Gastroesophageal sphincter (tissue), 4 donors: Measurements from ENCODE around the gene CHCHD1. TPM values are rescaled to one million over a fixed set of nuclear protein-coding genes. Genes with fewer than 3 reads are reported as not detected.

ENCODE experiments used
- ATAC-seq: fragments of 150-250 bp; one replicate; pipeline ENCODE4 v1.9.1; 2016; ENCODE audit warnings: mild to moderate bottlenecking, moderate library complexity
- H3K27ac ChIP-seq, 4 donors: fragments of 200-600 bp; sonication (generic) in 3 of 4; 1 replicate in 3 of 4; 2 replicates in 1 of 4; pipeline ENCODE4 v1.5.1; 2016 to 2019
- H3K27me3 ChIP-seq: fragments of 200-600 bp; sonication (generic); one replicate; pipeline ENCODE4 v1.5.1; 2019
- H3K36me3 ChIP-seq, 2 donors: fragments of 200-600 bp; sonication (generic); one replicate each; pipeline ENCODE4 v1.5.1; 2019; ENCODE audit warnings: control low read depth in 1 of 2
- H3K4me1 ChIP-seq, 3 donors: fragments of 200-600 bp; sonication (generic); 1 replicate in 2 of 3; 2 replicates in 1 of 3; pipeline ENCODE4 v1.5.1; 2016 to 2019; ENCODE audit warnings: control low read depth in 2 of 3
- H3K4me3 ChIP-seq, 2 donors: fragments of 200-600 bp; sonication (generic); one replicate each; pipeline ENCODE4 v1.5.1; 2019; ENCODE audit warnings: mild to moderate bottlenecking in 1 of 2, moderate library complexity in 1 of 2
- H3K9me3 ChIP-seq, 3 donors: fragments of 200-600 bp; sonication (generic); one replicate each; pipeline ENCODE4 v1.5.1; 2017 to 2019; ENCODE audit warnings: control low read depth in 2 of 3
- CTCF ChIP-seq, 4 experiments: fragments of 200-600 bp in 2 of 4; fragments of 450-650 bp in 2 of 4; sonication (generic) in 1 of 4; IDR thresholded peaks; one replicate each; pipeline ENCODE4 v1.5.1; 2017 to 2019; ENCODE audit warnings: antibody characterized with exemption in 4 of 4, mild to moderate bottlenecking in 2 of 4, moderate library complexity in 2 of 4
- EP300 ChIP-seq: sonication (generic); formaldehyde crosslinking; IDR thresholded peaks from one replicate; pipeline ENCODE4 v1.6.1; 2017; ENCODE audit warnings: antibody characterized with exemption, mild to moderate bottlenecking
- POLR2A ChIP-seq, 2 donors: fragments of 450-650 bp; IDR thresholded peaks; one replicate each; pipeline ENCODE4 v1.6.1; 2017; ENCODE audit warnings: antibody characterized with exemption in 2 of 2, mild to moderate bottlenecking in 2 of 2, moderate library complexity in 1 of 2
- POLR2AphosphoS5 ChIP-seq: sonication (generic); formaldehyde crosslinking; IDR thresholded peaks from one replicate; pipeline ENCODE4 v1.6.1; 2017; ENCODE audit warnings: antibody characterized with exemption
- WGBS, 2 donors: methylation state at CpG; one replicate each; pipeline ENCODE4 v1.1.5; 2018; ENCODE audit warnings: low coverage in 1 of 2; 5-methylcytosine and 5-hydroxymethylcytosine counted together
- total RNA-seq, 4 donors: library from RNA; depleted of rRNA; stranded (reverse); fragments of >200 nt; gene quantifications; one replicate each; pipeline ENCODE4 v1.1.0, GENCODE V29; 2016

The CHCHD1 gene
- total RNA-seq, 4 donors from 2014 or later = 19.9 to 29.5 (median 21.4) TPM

- Histone ChIP-seq H3K36me3 (peaks cover 0 to 100% of the 10 kb centered on the region in 2 donors), H3K4me3 (no peak overlapping the region), H3K9me3 (no peaks in the 10 kb centered on the region), H3K27ac (no peak overlapping the region), H3K27me3 (no peaks in the 10 kb centered on the region), H3K4me1 (no peaks in the 10 kb centered on the region)
- TF ChIP-seq CTCF (IDR thresholded peaks at IDR 0.05) (no peak), POLR2A (IDR thresholded peaks at IDR 0.05) (no peak), EP300 (no peak), POLR2AphosphoS5 (no peak)
- WGBS, 2 donors = 54 to 73% methylated on average over 2 to 3 of the region's 5 CpGs
- ATAC-seq = no peak
These were observed 14.9 kb downstream of the CHCHD1 start for GRCh38 chr10:73796766-73797165.

- H3K27ac ChIP-seq = no peak overlapping the region
- H3K4me1 ChIP-seq = no peaks in the 10 kb centered on the region
- WGBS, 2 donors = 79 to 90% methylated on average over 3 to 13 of the region's 19 CpGs
- ATAC-seq = no peak
- no peaks in the 10 kb centered on the region for H3K9me3 ChIP-seq
- TF ChIP-seq POLR2AphosphoS5 = no peak
- no peak for TF ChIP-seq CTCF (IDR thresholded peaks at IDR 0.05)
- TF ChIP-seq POLR2A (IDR thresholded peaks at IDR 0.05) = no peak
- no peak for TF ChIP-seq EP300
- no peaks in the 10 kb centered on the region for H3K27me3 ChIP-seq
- H3K4me3 ChIP-seq = no peak overlapping the region
- H3K36me3 ChIP-seq = peaks cover 0 to 100% of the 10 kb centered on the region in 2 donors
These were observed 15.6 kb downstream of the CHCHD1 start for GRCh38 chr10:73797324-73798025.

GRCh38 chr10:73798087-73798486, 16.2 kb downstream of the CHCHD1 start:
- Histone ChIP-seq H3K4me1 (no peaks in the 10 kb centered on the region), H3K27me3 (no peaks in the 10 kb centered on the region), H3K36me3 (peaks cover 0 to 100% of the 10 kb centered on the region in 2 donors), H3K9me3 (no peaks in the 10 kb centered on the region), H3K27ac (no peak overlapping the region), H3K4me3 (no peak overlapping the region)
- no peak for ATAC-seq
- 60% methylated on average over 1 of the region's 6 CpGs; no CpG with 5 or more reads in 1 of the 2 donors for WGBS, 2 donors
- TF ChIP-seq CTCF (IDR thresholded peaks at IDR 0.05) (no peak), POLR2A (IDR thresholded peaks at IDR 0.05) (no peak)

GRCh38 chr10:73798927-73799560, 17.2 kb downstream of the CHCHD1 start:
- Histone ChIP-seq H3K4me1 (no peaks in the 10 kb centered on the region), H3K27ac (no peak overlapping the region), H3K36me3 (peaks cover 0 to 100% of the 10 kb centered on the region in 2 donors), H3K9me3 (no peaks in the 10 kb centered on the region), H3K4me3 (no peak overlapping the region), H3K27me3 (no peaks in the 10 kb centered on the region)
- 68% methylated on average over 8 of the region's 10 CpGs; no CpG with 5 or more reads in 1 of the 2 donors for WGBS, 2 donors
- no peak for TF ChIP-seq CTCF (IDR thresholded peaks at IDR 0.05)
- TF ChIP-seq EP300 = no peak
- TF ChIP-seq POLR2A (IDR thresholded peaks at IDR 0.05) = no peak
- TF ChIP-seq POLR2AphosphoS5 = no peak
- ATAC-seq = no peak
